AG04449 (cell line): ENCODE results near the gene LACC1.

Source experiments
- CTCF ChIA-PET: fragments of 350-600 bp; formaldehyde crosslinking; extraction: SDS; loops from one replicate; lab custom pipeline; 2021; ENCODE audit warnings: antibody characterized with exemption; lab: Yijun Ruan, JAX
- POLR2A ChIA-PET: fragments of 400-600, 350-600 bp; formaldehyde crosslinking; extraction: SDS; loops from one replicate; lab custom pipeline; 2020; ENCODE audit warnings: antibody characterized with exemption, inconsistent platforms; lab: Yijun Ruan, JAX
- DNase-seq: peaks from one replicate; pipeline ENCODE4 v3.0.0-alpha.2; 2010; ENCODE audit warnings: low read depth, low spot score
- H3K4me3 ChIP-seq: 2 replicates; pipeline ENCODE4 v1.5.1; 2011; ENCODE audit warnings: low read depth, mild to moderate bottlenecking, control low read depth, low read length
- CTCF ChIP-seq: IDR thresholded peaks from one replicate; pipeline ENCODE4 v1.5.1; 2011; ENCODE audit warnings: mild to moderate bottlenecking, moderate library complexity, low read length, control low read depth, inconsistent platforms; ENCODE audit not compliant: insufficient read depth; ENCODE audit errors: missing control alignments

Gene LACC1

GRCh38 chr13:43938449-43938848, 58.7 kb downstream of the LACC1 start:
- no peak for DNase-seq
- no peak overlapping the region for H3K4me3 ChIP-seq
- TF ChIP-seq CTCF: no peak
- POLR2A ChIA-PET: no interaction called here
- CTCF ChIA-PET: no interaction called here

- H3K4me3 ChIP-seq: no peak overlapping the region
- no peak for TF ChIP-seq CTCF
- ChIA-PET CTCF (no interaction called here), POLR2A (no interaction called here)
- DNase-seq: no peak
Observed at GRCh38 chr13:43939086-43939485, 59.4 kb downstream of the LACC1 start.

GRCh38 chr13:43942286-43942685, 62.6 kb downstream of the LACC1 start:
- H3K4me3 ChIP-seq: no peak overlapping the region
- DNase-seq: no peak
- no peak for TF ChIP-seq CTCF
- ChIA-PET CTCF (interaction anchor here (1.3 kb wide), 2 partner anchors 13 to 34 kb away, joined by 3 to 4 read pairs; no protein-coding TSS in a partner anchor), POLR2A (interaction anchor here (0.6 kb wide), 1 partner anchor 900 kb away, joined by 3 read pairs; no protein-coding TSS in a partner anchor)
